ENCODE measurements around the gene EIF3L. TPM values are rescaled to one million over a fixed set of nuclear protein-coding genes. Genes with fewer than 3 reads are reported as not detected.

EIF3L gene
- total and polyA plus RNA-seq, 2 donors (not counting 1 experiment from before 2014, with no cell fraction given), result 288 to 515 TPM

GRCh38 chr22:37880668-37881440, 31.6 kb downstream of the EIF3L start:
- Histone ChIP-seq H3K4me2 (ENCODE audit: extremely low read depth, insufficient read depth, low read length) (no peak overlapping the region), H2AFZ (ENCODE audit: low read length) (no peak overlapping the region), H3K9ac (ENCODE audit: insufficient read depth, low read length) (no peak overlapping the region), H3K27ac (ENCODE audit: insufficient read depth, low read length) (no peak overlapping the region), H3K79me2 (ENCODE audit: control insufficient read depth, insufficient read depth, low read length) (peaks cover 9% of the 10 kb centered on the region), H3K27me3 (ENCODE audit: control insufficient read depth, insufficient read depth, low read length) (no peaks in the 10 kb centered on the region), H3K36me3 (ENCODE audit: control insufficient read depth, insufficient read depth, low read length) (peaks cover 14% of the 10 kb centered on the region), H4K20me1 (ENCODE audit: control insufficient read depth, extremely low read depth, insufficient read depth, low read length) (no peaks in the 10 kb centered on the region), H3K9me3 (ENCODE audit: control insufficient read depth, insufficient read depth, low read depth, low read length) (no peaks in the 10 kb centered on the region), H3K4me1 (ENCODE audit: control insufficient read depth, extremely low read depth, insufficient read depth, low read length) (peaks cover 4% of the 10 kb centered on the region), H3K4me3 (replicated peaks in 1 of 4; ENCODE audit: control extremely low read depth in 1 of 4, insufficient read depth in 1 of 4, low read depth in 3 of 4, low read length in 4 of 4) (no peak overlapping the region)
- peak; percentile 63 to 67 for DNase-seq (ENCODE audit: low read depth in 2 of 2)
- TF ChIP-seq CTCF (conservative IDR thresholded peaks at IDR 0.05 in 1 of 2, IDR thresholded peaks at IDR 0.05 in 1 of 2; ENCODE audit: low read depth in 1 of 2, low read length in 2 of 2) (no peak), EZH2 (IDR thresholded peaks at IDR 0.05; ENCODE audit: low read length, missing control alignments) (no peak)

- no peak overlapping the region for H3K4me2 ChIP-seq (ENCODE audit: extremely low read depth, insufficient read depth, low read length)
- no peak overlapping the region for H3K4me3 ChIP-seq (replicated peaks in 1 of 4; ENCODE audit: control extremely low read depth in 1 of 4, insufficient read depth in 1 of 4, low read depth in 3 of 4, low read length in 4 of 4)
- H3K27ac ChIP-seq (ENCODE audit: insufficient read depth, low read length), result no peak overlapping the region
- H3K9me3 ChIP-seq (ENCODE audit: control insufficient read depth, insufficient read depth, low read depth, low read length), result no peaks in the 10 kb centered on the region
- H3K4me1 ChIP-seq (ENCODE audit: control insufficient read depth, extremely low read depth, insufficient read depth, low read length), result peaks cover 14% of the 10 kb centered on the region
- peaks cover 9% of the 10 kb centered on the region for H3K79me2 ChIP-seq (ENCODE audit: control insufficient read depth, insufficient read depth, low read length)
- H3K9ac ChIP-seq (ENCODE audit: insufficient read depth, low read length), result no peak overlapping the region
- TF ChIP-seq EZH2 (IDR thresholded peaks at IDR 0.05; ENCODE audit: low read length, missing control alignments), result no peak
- TF ChIP-seq CTCF (conservative IDR thresholded peaks at IDR 0.05 in 1 of 2, IDR thresholded peaks at IDR 0.05 in 1 of 2; ENCODE audit: low read depth in 1 of 2, low read length in 2 of 2), result no peak
- H3K36me3 ChIP-seq (ENCODE audit: control insufficient read depth, insufficient read depth, low read length), result peaks cover 10% of the 10 kb centered on the region
- no peaks in the 10 kb centered on the region for H4K20me1 ChIP-seq (ENCODE audit: control insufficient read depth, extremely low read depth, insufficient read depth, low read length)
- DNase-seq (ENCODE audit: low read depth in 2 of 2), result peak in 1 of 2 donors; percentile 74
- H3K27me3 ChIP-seq (ENCODE audit: control insufficient read depth, insufficient read depth, low read length), result no peaks in the 10 kb centered on the region
- no peak overlapping the region for H2AFZ ChIP-seq (ENCODE audit: low read length)
Observed at GRCh38 chr22:37884420-37884819, 35.2 kb downstream of the EIF3L start.

- H3K36me3 ChIP-seq (ENCODE audit: control insufficient read depth, insufficient read depth, low read length), result peaks cover 8% of the 10 kb centered on the region
- H3K4me1 ChIP-seq (ENCODE audit: control insufficient read depth, extremely low read depth, insufficient read depth, low read length), result peaks cover 12% of the 10 kb centered on the region
- DNase-seq (ENCODE audit: low read depth in 2 of 2), result peak; percentile 82 to 93
- no peak overlapping the region for H2AFZ ChIP-seq (ENCODE audit: low read length)
- peak overlapping the region; percentile 12 for H3K27ac ChIP-seq (ENCODE audit: insufficient read depth, low read length)
- H3K27me3 ChIP-seq (ENCODE audit: control insufficient read depth, insufficient read depth, low read length), result no peaks in the 10 kb centered on the region
- H3K9ac ChIP-seq (ENCODE audit: insufficient read depth, low read length), result no peak overlapping the region
- no peak overlapping the region for H3K4me3 ChIP-seq (replicated peaks in 1 of 4; ENCODE audit: control extremely low read depth in 1 of 4, insufficient read depth in 1 of 4, low read depth in 3 of 4, low read length in 4 of 4)
- H3K4me2 ChIP-seq (ENCODE audit: extremely low read depth, insufficient read depth, low read length), result peak overlapping the region; percentile 40
- TF ChIP-seq CTCF (conservative IDR thresholded peaks at IDR 0.05 in 1 of 2, IDR thresholded peaks at IDR 0.05 in 1 of 2; ENCODE audit: low read depth in 1 of 2, low read length in 2 of 2) (peak; percentile 67 to 87), EZH2 (IDR thresholded peaks at IDR 0.05; ENCODE audit: low read length, missing control alignments) (no peak)
- no peaks in the 10 kb centered on the region for H3K9me3 ChIP-seq (ENCODE audit: control insufficient read depth, insufficient read depth, low read depth, low read length)
- no peaks in the 10 kb centered on the region for H4K20me1 ChIP-seq (ENCODE audit: control insufficient read depth, extremely low read depth, insufficient read depth, low read length)
- peaks cover 4% of the 10 kb centered on the region for H3K79me2 ChIP-seq (ENCODE audit: control insufficient read depth, insufficient read depth, low read length)
Observed at GRCh38 chr22:37887584-37888378, 38.6 kb downstream of the EIF3L start.
